ENCODE data around the gene ZNF282.

ZNF282 gene

DNA sequence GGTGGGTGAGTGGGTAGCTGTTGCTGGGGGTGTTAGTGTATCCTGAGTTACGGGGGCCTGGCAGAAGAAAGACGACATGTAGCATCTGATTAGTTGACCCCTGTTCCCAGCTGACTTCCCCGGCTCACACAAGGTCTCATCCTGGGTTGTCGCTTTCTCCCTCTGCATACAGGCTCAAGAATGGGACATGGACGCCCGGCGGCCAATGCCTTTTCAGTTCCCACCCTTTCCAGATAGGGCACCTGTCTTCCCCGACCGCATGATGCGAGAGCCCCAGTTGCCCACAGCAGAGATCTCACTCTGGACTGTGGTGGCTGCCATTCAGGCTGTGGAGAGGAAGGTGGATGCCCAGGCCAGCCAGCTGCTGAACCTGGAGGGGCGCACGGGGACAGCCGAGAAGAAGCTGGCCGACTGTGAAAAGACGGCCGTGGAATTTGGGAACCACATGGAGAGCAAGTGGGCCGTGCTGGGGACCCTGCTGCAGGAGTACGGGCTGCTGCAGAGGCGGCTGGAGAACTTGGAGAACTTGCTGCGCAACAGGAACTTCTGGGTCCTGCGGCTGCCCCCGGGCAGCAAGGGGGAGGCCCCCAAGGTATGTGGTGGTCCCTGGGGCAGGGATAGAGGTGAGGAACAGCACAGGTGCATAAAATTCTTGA, 2.9 kb downstream of the ZNF282 start:
- Mint-ChIP-seq H3K4me3 (no peak overlapping the region), H3K27ac (ENCODE audit: low read depth) (peak overlapping the region; percentile 69), H3K27me3 (no peaks in the 10 kb centered on the region), H3K4me1 (peaks cover 44% of the 10 kb centered on the region), H3K36me3 (ENCODE audit: insufficient read depth) (peaks cover 36% of the 10 kb centered on the region), H3K9me3 (no peaks in the 10 kb centered on the region)
- DNase-seq (ENCODE audit: low spot score in 2 of 2) (no peak), ATAC-seq (replicated peaks; ENCODE audit: extremely low read depth, poor library complexity, severe bottlenecking) (no peak)

DNA sequence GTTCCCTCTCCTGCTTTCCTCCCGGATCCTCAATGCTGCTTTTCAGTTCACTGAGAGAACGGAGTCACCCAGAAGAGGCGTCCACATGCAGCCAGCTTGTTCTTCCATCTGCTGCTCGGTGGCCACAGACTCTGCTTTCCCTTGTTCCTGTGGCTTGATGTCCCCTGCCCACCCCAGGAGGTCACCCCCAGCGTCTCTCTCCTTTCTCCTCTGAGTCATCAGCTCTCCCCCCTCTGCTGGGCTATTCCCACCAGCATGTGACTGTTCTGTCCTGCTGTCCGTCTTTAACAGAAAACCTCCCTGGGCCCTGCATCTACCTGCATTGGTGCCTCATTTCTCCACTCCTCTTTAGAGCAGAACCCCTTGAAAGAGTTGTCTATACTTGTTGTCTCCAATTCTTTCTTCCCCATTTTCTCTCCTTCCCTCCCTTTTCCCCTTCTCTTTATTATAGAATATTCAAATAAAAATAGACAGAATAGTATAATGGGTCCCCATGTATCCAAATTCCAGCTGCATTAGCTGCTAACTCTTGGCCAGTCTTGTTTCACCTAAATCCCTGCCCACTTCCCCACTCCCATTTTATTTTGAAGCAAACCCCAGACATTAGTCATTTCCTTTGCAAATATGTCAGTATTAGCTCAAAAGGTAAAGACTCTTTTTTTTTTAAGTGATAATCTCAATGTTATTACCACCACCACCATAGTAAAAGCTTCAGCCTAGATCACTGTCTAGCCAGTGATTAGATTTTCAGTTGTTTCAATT, 4.1 kb downstream of the ZNF282 start:
- Mint-ChIP-seq H3K27me3 (no peaks in the 10 kb centered on the region), H3K27ac (ENCODE audit: low read depth) (no peak overlapping the region), H3K4me3 (peak overlapping the region; percentile 15), H3K9me3 (no peaks in the 10 kb centered on the region), H3K36me3 (ENCODE audit: insufficient read depth) (peaks cover 42% of the 10 kb centered on the region), H3K4me1 (peaks cover 51% of the 10 kb centered on the region)
- no peak for ATAC-seq (replicated peaks; ENCODE audit: extremely low read depth, poor library complexity, severe bottlenecking)
- DNase-seq (ENCODE audit: low spot score in 2 of 2) = no peak

GRCh38 chr7:149202831-149203231, 7.5 kb downstream of the ZNF282 start:
- no peak overlapping the region for H3K27ac Mint-ChIP-seq (ENCODE audit: low read depth)
- no peaks in the 10 kb centered on the region for H3K9me3 Mint-ChIP-seq
- DNase-seq (ENCODE audit: low spot score in 2 of 2) (no peak), ATAC-seq (replicated peaks; ENCODE audit: extremely low read depth, poor library complexity, severe bottlenecking) (no peak)
- H3K4me1 Mint-ChIP-seq = peaks cover 38% of the 10 kb centered on the region
- H3K36me3 Mint-ChIP-seq (ENCODE audit: insufficient read depth) = peaks cover 44% of the 10 kb centered on the region
- H3K4me3 Mint-ChIP-seq = no peak overlapping the region
- no peaks in the 10 kb centered on the region for H3K27me3 Mint-ChIP-seq

- DNase-seq (ENCODE audit: low spot score in 2 of 2) (no peak), ATAC-seq (replicated peaks; ENCODE audit: extremely low read depth, poor library complexity, severe bottlenecking) (no peak)
- Mint-ChIP-seq H3K4me1 (peaks cover 29% of the 10 kb centered on the region), H3K27ac (ENCODE audit: low read depth) (no peak overlapping the region), H3K36me3 (ENCODE audit: insufficient read depth) (peaks cover 47% of the 10 kb centered on the region), H3K4me3 (no peak overlapping the region), H3K27me3 (no peaks in the 10 kb centered on the region), H3K9me3 (no peaks in the 10 kb centered on the region)
Observed at GRCh38 chr7:149205690-149206381, 10.5 kb downstream of the ZNF282 start.

GRCh38 chr7:149207324-149208035, 12.1 kb downstream of the ZNF282 start:
- no peak for DNase-seq (ENCODE audit: low spot score in 2 of 2)
- H3K4me3 Mint-ChIP-seq = no peak overlapping the region
- H3K4me1 Mint-ChIP-seq = peaks cover 18% of the 10 kb centered on the region
- peaks cover 41% of the 10 kb centered on the region for H3K36me3 Mint-ChIP-seq (ENCODE audit: insufficient read depth)
- peak overlapping the region; percentile 87 for H3K27ac Mint-ChIP-seq (ENCODE audit: low read depth)
- no peaks in the 10 kb centered on the region for H3K27me3 Mint-ChIP-seq
- H3K9me3 Mint-ChIP-seq = no peaks in the 10 kb centered on the region
- ATAC-seq (replicated peaks; ENCODE audit: extremely low read depth, poor library complexity, severe bottlenecking) = no peak

DNA sequence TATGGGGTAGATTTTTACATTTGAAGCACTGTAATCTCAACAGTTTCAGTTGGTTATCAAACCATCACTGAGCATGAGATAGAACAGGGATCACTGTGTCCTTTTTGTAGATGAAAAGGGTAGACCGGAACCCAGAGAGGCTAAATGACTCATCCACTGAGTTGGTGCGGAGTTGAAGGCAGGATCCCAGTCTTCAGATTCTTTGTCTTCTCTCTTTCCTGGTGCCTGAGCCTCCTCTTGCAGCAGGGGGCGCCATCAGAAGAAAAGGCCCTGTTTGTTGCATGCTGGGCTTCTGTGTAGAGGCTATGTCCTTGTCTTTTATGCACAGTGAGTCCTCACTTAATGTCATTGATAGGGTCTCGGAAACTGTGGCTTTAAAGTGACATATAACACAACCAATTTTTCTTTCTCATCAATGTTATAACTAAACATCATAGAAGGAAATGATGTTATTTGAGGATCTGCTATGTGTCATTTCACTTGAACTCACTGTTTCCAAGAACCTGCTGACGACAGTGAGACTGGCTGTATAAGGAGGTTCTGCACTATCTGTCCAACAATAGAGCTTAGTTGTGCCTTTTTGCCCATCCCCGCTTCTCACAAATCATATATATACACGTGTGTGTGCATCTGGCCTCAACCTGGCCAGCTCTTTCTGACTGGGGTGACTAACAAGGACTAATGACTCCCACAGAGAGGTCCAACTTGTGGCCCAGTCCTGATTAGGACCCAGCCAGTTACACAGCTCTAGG, 14.3 kb downstream of the ZNF282 start:
- H3K27ac Mint-ChIP-seq (ENCODE audit: low read depth) = peak overlapping the region; percentile 74
- DNase-seq (ENCODE audit: low spot score in 2 of 2) (peak; percentile 37 to 41), ATAC-seq (replicated peaks; ENCODE audit: extremely low read depth, poor library complexity, severe bottlenecking) (peak; percentile 70)
- no peak overlapping the region for H3K4me3 Mint-ChIP-seq
- H3K36me3 Mint-ChIP-seq (ENCODE audit: insufficient read depth) = peaks cover 41% of the 10 kb centered on the region
- no peaks in the 10 kb centered on the region for H3K27me3 Mint-ChIP-seq
- peaks cover 8% of the 10 kb centered on the region for H3K4me1 Mint-ChIP-seq
- no peaks in the 10 kb centered on the region for H3K9me3 Mint-ChIP-seq

DNA sequence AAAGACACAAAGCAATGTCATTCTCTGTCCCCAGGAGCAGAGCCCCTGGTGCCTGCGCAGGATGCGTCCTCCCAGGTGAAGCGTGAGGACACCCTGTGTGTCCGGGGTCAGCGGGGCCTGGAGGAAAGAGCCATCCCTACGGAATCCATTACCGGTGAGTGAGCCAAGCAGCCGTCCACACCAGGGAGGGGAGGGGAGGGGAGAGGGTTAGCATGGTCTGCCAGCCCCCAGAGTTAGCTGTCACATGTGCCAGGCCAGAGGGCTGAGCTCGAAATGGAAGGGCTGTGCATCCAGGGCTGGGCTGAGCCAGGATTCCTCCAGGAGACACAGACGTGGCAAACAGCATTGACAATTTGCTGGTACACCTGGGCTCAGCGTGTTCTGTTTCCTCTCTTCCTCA, 15.2 kb downstream of the ZNF282 start:
- Mint-ChIP-seq H3K27me3 (no peaks in the 10 kb centered on the region), H3K4me3 (no peak overlapping the region), H3K9me3 (no peaks in the 10 kb centered on the region), H3K4me1 (peaks cover 8% of the 10 kb centered on the region), H3K36me3 (ENCODE audit: insufficient read depth) (peaks cover 46% of the 10 kb centered on the region), H3K27ac (ENCODE audit: low read depth) (peak overlapping the region; percentile 74)
- ATAC-seq (replicated peaks; ENCODE audit: extremely low read depth, poor library complexity, severe bottlenecking) (no peak), DNase-seq (ENCODE audit: low spot score in 2 of 2) (no peak)

DNA sequence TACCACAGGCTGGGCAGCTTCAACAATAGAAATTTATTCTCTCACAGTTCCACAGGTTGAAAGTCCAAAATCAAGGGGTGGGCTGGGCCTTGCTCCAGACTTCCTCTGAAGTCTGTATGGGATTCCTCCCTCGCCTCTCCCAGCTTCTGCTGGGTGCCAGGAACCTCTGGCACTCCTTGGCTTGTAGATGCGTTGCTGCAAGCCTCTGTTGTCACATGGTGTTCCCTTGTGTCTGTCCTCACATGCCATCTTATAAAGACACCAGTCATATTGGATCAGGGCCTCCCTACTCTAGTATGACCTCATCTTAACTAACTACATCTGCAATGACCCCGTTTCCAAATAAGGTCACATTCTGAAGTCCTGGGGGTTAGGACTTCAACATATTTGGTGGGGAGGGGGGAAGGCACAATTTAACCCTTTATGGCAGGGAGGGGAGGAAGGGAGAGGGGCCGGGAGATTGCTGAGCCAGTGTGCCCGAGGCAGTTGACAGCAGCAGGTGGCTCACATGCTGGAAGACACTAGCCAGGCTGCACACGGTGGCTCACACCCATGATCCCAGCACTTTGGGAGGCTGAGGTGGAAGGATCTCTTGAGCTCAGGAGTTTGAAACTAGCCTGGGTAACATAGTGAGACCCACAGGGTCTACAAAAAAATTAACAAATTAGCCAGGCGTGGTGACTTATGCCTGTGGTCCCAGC, 18.8 kb downstream of the ZNF282 start:
- DNase-seq (ENCODE audit: low spot score in 2 of 2) = no peak
- no peak for ATAC-seq (replicated peaks; ENCODE audit: extremely low read depth, poor library complexity, severe bottlenecking)
- Mint-ChIP-seq H3K27me3 (no peaks in the 10 kb centered on the region), H3K4me3 (no peak overlapping the region), H3K9me3 (no peaks in the 10 kb centered on the region), H3K36me3 (ENCODE audit: insufficient read depth) (peaks cover 40% of the 10 kb centered on the region), H3K27ac (ENCODE audit: low read depth) (no peak overlapping the region), H3K4me1 (peaks cover 17% of the 10 kb centered on the region)

- peaks cover 16% of the 10 kb centered on the region for H3K4me1 Mint-ChIP-seq
- H3K27me3 Mint-ChIP-seq = no peaks in the 10 kb centered on the region
- DNase-seq (ENCODE audit: low spot score in 2 of 2) (no peak), ATAC-seq (replicated peaks; ENCODE audit: extremely low read depth, poor library complexity, severe bottlenecking) (no peak)
- H3K9me3 Mint-ChIP-seq = no peaks in the 10 kb centered on the region
- H3K4me3 Mint-ChIP-seq = no peak overlapping the region
- no peak overlapping the region for H3K27ac Mint-ChIP-seq (ENCODE audit: low read depth)
- H3K36me3 Mint-ChIP-seq (ENCODE audit: insufficient read depth) = peaks cover 35% of the 10 kb centered on the region
Observed at GRCh38 chr7:149216402-149216801, 21.1 kb downstream of the ZNF282 start.

- DNase-seq (ENCODE audit: low spot score in 2 of 2) = no peak
- Mint-ChIP-seq H3K9me3 (no peaks in the 10 kb centered on the region), H3K4me3 (no peak overlapping the region), H3K27ac (ENCODE audit: low read depth) (peak overlapping the region; percentile 27), H3K27me3 (no peaks in the 10 kb centered on the region), H3K4me1 (peaks cover 16% of the 10 kb centered on the region), H3K36me3 (ENCODE audit: insufficient read depth) (peaks cover 31% of the 10 kb centered on the region)
- ATAC-seq (replicated peaks; ENCODE audit: extremely low read depth, poor library complexity, severe bottlenecking) = no peak
Observed at GRCh38 chr7:149217570-149217969, 22.2 kb downstream of the ZNF282 start.

DNA sequence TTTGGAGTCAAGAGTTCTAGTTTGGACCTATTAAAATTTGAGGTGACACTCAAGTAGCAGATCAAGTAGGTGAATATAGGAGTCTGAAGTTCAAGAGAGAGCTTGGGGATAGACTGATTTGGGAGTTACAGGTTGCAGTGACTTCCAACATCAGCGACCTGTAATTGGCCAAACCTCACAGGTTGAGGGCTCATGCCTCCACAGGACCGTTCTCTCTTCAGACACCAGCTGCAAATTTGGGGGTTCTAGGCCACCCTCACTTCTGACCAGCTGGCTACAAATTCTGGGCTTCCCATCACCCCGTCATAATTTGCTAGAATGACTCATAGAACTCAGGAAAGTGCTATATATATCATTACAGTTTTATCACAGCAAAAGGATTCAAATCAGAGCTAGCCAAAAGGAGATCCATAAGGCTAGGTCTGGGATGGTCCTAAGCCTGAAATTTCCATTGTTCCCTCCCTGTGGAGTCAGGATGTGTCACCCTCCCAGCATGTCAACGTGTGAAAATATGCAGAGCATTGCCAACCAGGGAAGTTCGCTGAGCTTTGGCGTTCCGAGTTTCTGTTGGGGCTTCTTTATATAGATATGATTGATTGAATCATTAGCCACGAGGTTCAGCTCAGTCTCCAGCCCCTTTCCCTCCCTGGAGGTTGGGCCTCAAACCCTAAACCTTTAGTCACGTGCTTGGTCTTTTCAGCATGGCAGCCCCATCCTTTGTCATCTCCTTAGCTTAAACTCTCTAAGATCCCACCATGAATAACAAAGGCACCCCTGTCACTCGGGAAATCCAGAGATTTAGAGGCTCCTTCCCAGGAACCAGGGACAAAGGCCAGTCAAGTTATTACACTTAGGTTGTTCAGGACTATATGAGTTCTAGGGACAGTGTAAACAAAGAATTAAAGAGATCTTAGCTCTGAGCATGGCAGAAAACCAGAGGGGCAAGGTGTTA, 23.4 kb downstream of the ZNF282 start:
- H3K4me3 Mint-ChIP-seq = no peak overlapping the region
- no peak for ATAC-seq (replicated peaks; ENCODE audit: extremely low read depth, poor library complexity, severe bottlenecking)
- peak overlapping the region; percentile 74 for H3K27ac Mint-ChIP-seq (ENCODE audit: low read depth)
- no peaks in the 10 kb centered on the region for H3K27me3 Mint-ChIP-seq
- H3K4me1 Mint-ChIP-seq = peaks cover 16% of the 10 kb centered on the region
- H3K9me3 Mint-ChIP-seq = no peaks in the 10 kb centered on the region
- DNase-seq (ENCODE audit: low spot score in 2 of 2) = no peak
- peaks cover 26% of the 10 kb centered on the region for H3K36me3 Mint-ChIP-seq (ENCODE audit: insufficient read depth)
